Testis (tissue), 2 donors: ENCODE data around the gene PJA1.

Experiments
- CTCF ChIP-seq, 3 experiments: fragments of 450-650 bp in 2 of 3; fragments of 200-600 bp in 1 of 3; sonication (generic) in 1 of 3; IDR thresholded peaks; one replicate each; pipeline ENCODE4 v1.5.1; 2016 to 2019; ENCODE audit warnings: antibody characterized with exemption in 3 of 3, mild to moderate bottlenecking in 2 of 3, moderate library complexity in 1 of 3
- POLR2A ChIP-seq: fragments of 450-650 bp; IDR thresholded peaks from one replicate; pipeline ENCODE4 v1.6.1; 2017; ENCODE audit warnings: antibody characterized with exemption, mild to moderate bottlenecking, moderate library complexity

DNA sequence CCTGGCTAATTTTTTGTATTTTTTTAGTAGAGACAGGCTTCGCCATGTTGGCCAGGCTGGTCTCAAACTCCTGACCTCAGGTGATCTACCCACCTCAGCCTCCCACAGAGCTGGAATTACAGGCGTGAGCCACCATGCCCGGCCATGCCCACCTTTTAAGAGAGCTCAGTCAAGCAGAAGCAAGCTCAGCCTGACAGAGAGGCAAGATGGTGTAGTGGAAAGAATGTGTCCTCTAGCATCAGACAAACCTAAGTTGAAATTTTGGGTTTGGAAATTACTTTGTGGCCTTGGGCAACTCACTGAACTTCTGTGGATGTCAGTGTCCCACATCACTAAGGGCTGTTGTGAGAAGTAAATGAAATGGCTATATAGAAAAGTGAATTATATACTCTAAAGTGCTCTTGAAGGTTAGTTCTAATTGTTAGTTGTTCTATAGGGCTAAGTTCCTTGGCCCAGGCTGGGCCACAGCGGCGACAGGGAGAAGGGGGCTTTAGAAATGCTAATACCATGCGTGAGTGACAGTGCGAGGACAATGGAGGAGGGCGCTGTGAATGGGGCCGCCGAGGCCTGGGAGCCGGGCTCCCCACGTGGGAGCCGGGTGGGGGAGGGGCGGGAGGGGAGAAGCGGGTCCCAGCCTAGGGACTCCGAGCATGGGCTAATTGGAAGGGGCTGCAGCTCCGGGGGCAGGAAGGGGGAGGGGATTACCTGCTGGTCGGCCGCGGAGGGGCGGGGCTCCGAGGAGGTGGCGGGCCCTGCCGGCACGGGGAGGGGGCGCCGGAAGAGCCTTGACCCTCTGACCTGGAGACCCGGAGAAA, 15.6 kb downstream of the PJA1 start:
- TF ChIP-seq CTCF (IDR thresholded peaks at IDR 0.05), result no peak
- no peak for TF ChIP-seq POLR2A
